SK-MEL-5 (cell line): ENCODE results near the gene CDC42EP2. TPM values are rescaled to one million over a fixed set of nuclear protein-coding genes. Genes with fewer than 3 reads are reported as not detected.
A peak's percentile ranks its signal among the peaks of the same experiment; 100 is the strongest.
"Not testable (repeated sequence)": the region's sequence is repeated elsewhere in the genome, so short reads cannot be mapped to it uniquely, and the experiment has no call there.

ENCODE experiments used
- DNase-seq: peaks from one replicate; pipeline ENCODE4 v3.0.0-alpha.2; 2016; ENCODE audit warnings: low read depth, low spot score
- in situ Hi-C: cut with HindIII; loops from 2 replicates; pipeline ENCODE4 v1.10.0; 2016; ENCODE audit warnings: low sequenced_read_pairs, high pct_unique_total_duplicates, low pct_unique_long_range_greater_than_20kb
- total RNA-seq: library from RNA; depleted of rRNA; stranded (reverse); fragments of >200 nt; shearing (Covaris generic); gene quantifications from 2 replicates; pipeline ENCODE4 v1.2.3, GENCODE V29; 2014

Gene CDC42EP2
- total RNA-seq, 1 experiment from 2014 or later = 0.42 TPM

GRCh38 chr11:65311170-65311678, 3.4 kb upstream of the CDC42EP2 start:
- in situ Hi-C loops = no loop called here
- no peak for DNase-seq

- in situ Hi-C loops = no loop called here
- DNase-seq = peak; percentile 57
These were observed 669 bp downstream of the CDC42EP2 start for GRCh38 chr11:65315204-65315865.

- DNase-seq = no peak
- in situ Hi-C loops = no loop called here
These were observed 1.2 kb downstream of the CDC42EP2 start for GRCh38 chr11:65315866-65316226.

- no peak for DNase-seq
- in situ Hi-C loops = no loop called here
These were observed 1.8 kb downstream of the CDC42EP2 start for GRCh38 chr11:65316227-65317024.

GRCh38 chr11:65317025-65317786, 2.5 kb downstream of the CDC42EP2 start:
- no peak for DNase-seq
- in situ Hi-C loops = no loop called here

- in situ Hi-C loops = no loop called here
These were observed 5.9 kb downstream of the CDC42EP2 start for GRCh38 chr11:65320386-65321075.

GRCh38 chr11:65321076-65321475, 6.4 kb downstream of the CDC42EP2 start:
- no peak for DNase-seq
- in situ Hi-C loops = no loop called here

More at GRCh38 chr11:65320386-65321075, 5.9 kb downstream of the CDC42EP2 start:
- no peak for DNase-seq

- in situ Hi-C loops = no loop called here
These were observed 7.3 kb downstream of the CDC42EP2 start for GRCh38 chr11:65321828-65322485.

GRCh38 chr11:65323813-65324212, 9.1 kb downstream of the CDC42EP2 start:
- DNase-seq = no peak
- in situ Hi-C loops = no loop called here

More at GRCh38 chr11:65321828-65322485, 7.3 kb downstream of the CDC42EP2 start:
- DNase-seq = no peak

GRCh38 chr11:65325435-65325834, 10.8 kb downstream of the CDC42EP2 start:
- DNase-seq = no peak
- in situ Hi-C loops = no loop called here

- DNase-seq = no peak
- in situ Hi-C loops = no loop called here
These were observed 12.4 kb downstream of the CDC42EP2 start for GRCh38 chr11:65327021-65327420.

- DNase-seq = no peak
- in situ Hi-C loops = no loop called here
These were observed 14.8 kb downstream of the CDC42EP2 start for GRCh38 chr11:65329478-65329877.

GRCh38 chr11:65329944-65330403, 15.3 kb downstream of the CDC42EP2 start:
- in situ Hi-C loops = no loop called here

GRCh38 chr11:65330544-65330943, 15.9 kb downstream of the CDC42EP2 start:
- in situ Hi-C loops = no loop called here
- no peak for DNase-seq

More at GRCh38 chr11:65329944-65330403, 15.3 kb downstream of the CDC42EP2 start:
- DNase-seq = peak; percentile 89

GRCh38 chr11:65332591-65332990, 17.9 kb downstream of the CDC42EP2 start:
- in situ Hi-C loops, DNase-seq: not testable (repeated sequence)

- no peak for DNase-seq
These were observed 20.1 kb downstream of the CDC42EP2 start for GRCh38 chr11:65334696-65335295.

GRCh38 chr11:65338676-65339075, 24.0 kb downstream of the CDC42EP2 start:
- DNase-seq = no peak

More at GRCh38 chr11:65334696-65335295, 20.1 kb downstream of the CDC42EP2 start:
- in situ Hi-C loops = no loop called here

More at GRCh38 chr11:65338676-65339075, 24.0 kb downstream of the CDC42EP2 start:
- in situ Hi-C loops = no loop called here
